Left ventricle myocardium inferior (tissue), 1 donor: Measurements from ENCODE around the gene EDRF1. TPM values are rescaled to one million over a fixed set of nuclear protein-coding genes. Genes with fewer than 3 reads are reported as not detected.

Experiments used
- DNase-seq: peaks from one replicate; pipeline ENCODE4 v3.0.0-alpha.2; 2020
- H3K27ac ChIP-seq: fragments of 200-600 bp; replicated peaks from 2 replicates; pipeline ENCODE4 v1.8.0; 2021
- H3K27me3 ChIP-seq: fragments of 200-600 bp; 2 replicates; pipeline ENCODE4 v1.8.0; 2021; ENCODE audit warnings: low read depth
- H3K36me3 ChIP-seq: fragments of 200-600 bp; 2 replicates; pipeline ENCODE4 v1.8.0; 2021
- H3K4me1 ChIP-seq: fragments of 200-600 bp; 2 replicates; pipeline ENCODE4 v1.8.0; 2021
- H3K4me3 ChIP-seq: fragments of 200-600 bp; 2 replicates; pipeline ENCODE4 v1.8.0; 2021; ENCODE audit warnings: mild to moderate bottlenecking, moderate library complexity
- H3K9me3 ChIP-seq: fragments of 200-600 bp; replicated peaks from 2 replicates; pipeline ENCODE4 v1.8.0; 2021
- intact Hi-C: fragments of 100-400 bp; cut with micrococcal nuclease; formaldehyde crosslinking; loops from one replicate; pipeline ENCODE4 v1.11.0; 2022
- total RNA-seq: library from RNA; stranded (reverse); fragmentation: NEBNext Ultra II Directional; extraction: Animal tissue kit (Norgen Biotek cat#: 25700); gene quantifications from one replicate; pipeline ENCODE4 v1.2.1, GENCODE V29; 2021
- TF ChIP-seq, protein P1 (sequence below): fragments of 200-600 bp; IDR thresholded peaks from 2 replicates; pipeline ENCODE4 v1.8.0; 2021; ENCODE audit warnings: antibody characterized with exemption, mild to moderate bottlenecking, borderline replicate concordance
- donor health status: DM: no; HTN: yes; CAD: no; lungs with severe emphysema.

EDRF1 gene
- total RNA-seq, 1 donor from 2014 or later, result 11.5 TPM

GRCh38 chr10:125769175-125769574, 49.7 kb downstream of the EDRF1 start:
- Histone ChIP-seq H3K27me3 (no peaks in the 10 kb centered on the region), H3K4me1 (peaks cover 28% of the 10 kb centered on the region), H3K36me3 (peaks cover 24% of the 10 kb centered on the region), H3K27ac (peak overlapping the region; percentile 21), H3K9me3 (no peaks in the 10 kb centered on the region), H3K4me3 (no peak overlapping the region)
- TF ChIP-seq, protein P1, sequence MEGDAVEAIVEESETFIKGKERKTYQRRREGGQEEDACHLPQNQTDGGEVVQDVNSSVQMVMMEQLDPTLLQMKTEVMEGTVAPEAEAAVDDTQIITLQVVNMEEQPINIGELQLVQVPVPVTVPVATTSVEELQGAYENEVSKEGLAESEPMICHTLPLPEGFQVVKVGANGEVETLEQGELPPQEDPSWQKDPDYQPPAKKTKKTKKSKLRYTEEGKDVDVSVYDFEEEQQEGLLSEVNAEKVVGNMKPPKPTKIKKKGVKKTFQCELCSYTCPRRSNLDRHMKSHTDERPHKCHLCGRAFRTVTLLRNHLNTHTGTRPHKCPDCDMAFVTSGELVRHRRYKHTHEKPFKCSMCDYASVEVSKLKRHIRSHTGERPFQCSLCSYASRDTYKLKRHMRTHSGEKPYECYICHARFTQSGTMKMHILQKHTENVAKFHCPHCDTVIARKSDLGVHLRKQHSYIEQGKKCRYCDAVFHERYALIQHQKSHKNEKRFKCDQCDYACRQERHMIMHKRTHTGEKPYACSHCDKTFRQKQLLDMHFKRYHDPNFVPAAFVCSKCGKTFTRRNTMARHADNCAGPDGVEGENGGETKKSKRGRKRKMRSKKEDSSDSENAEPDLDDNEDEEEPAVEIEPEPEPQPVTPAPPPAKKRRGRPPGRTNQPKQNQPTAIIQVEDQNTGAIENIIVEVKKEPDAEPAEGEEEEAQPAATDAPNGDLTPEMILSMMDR, result no peak
- DNase-seq, result no peak
- intact Hi-C loops, result no loop called here

- intact Hi-C loops, result no loop called here
- TF ChIP-seq, protein P1, result no peak
These were observed 51.3 kb downstream of the EDRF1 start for GRCh38 chr10:125770844-125771243.

DNA sequence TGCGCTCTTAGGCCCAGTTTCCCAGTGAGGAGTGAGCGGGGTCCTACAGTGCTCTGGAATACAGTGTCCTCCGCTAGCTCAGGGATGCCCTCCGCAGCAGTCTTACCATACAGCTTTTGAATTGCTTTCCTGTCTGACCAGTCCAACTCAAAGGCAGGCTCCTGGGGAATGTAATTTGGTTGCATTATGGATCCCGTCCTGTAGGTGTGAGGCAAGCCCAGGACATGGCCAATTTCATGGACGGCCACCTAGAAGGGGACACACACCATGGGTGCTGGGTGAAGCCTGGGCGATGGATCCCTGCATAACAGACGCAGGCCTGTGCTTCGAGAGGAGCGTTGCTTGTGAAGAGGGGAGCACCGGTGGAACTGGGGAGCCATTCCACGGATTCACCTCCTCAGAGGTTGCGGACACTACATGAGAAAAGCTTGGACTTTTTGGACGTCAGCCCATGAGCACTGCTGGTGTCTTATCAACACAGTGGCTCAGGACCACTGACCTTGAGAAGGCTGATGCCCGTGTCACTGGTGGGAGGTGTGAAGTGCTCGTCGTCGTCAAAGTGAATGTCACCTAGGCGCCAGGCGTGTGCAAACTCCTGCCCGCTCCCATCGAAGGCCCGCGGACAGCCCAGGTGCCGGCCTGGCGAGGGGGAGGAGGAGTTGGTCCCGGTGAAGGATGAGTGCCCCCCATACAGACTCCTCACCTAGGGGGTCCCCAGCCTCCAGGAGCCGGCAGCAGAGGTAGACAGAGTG, 52.8 kb downstream of the EDRF1 start:
- peaks cover under 1% of the 10 kb centered on the region for H3K36me3 ChIP-seq
- peaks cover 20% of the 10 kb centered on the region for H3K4me1 ChIP-seq
- TF ChIP-seq, protein P1, result no peak
- DNase-seq, result no peak
- peaks cover 3% of the 10 kb centered on the region for H3K27me3 ChIP-seq
- no peak overlapping the region for H3K27ac ChIP-seq
- H3K9me3 ChIP-seq, result no peaks in the 10 kb centered on the region
- intact Hi-C loops, result no loop called here
- no peak overlapping the region for H3K4me3 ChIP-seq

More at GRCh38 chr10:125770844-125771243, 51.3 kb downstream of the EDRF1 start:
- H3K36me3 ChIP-seq, result peaks cover 7% of the 10 kb centered on the region
- no peak overlapping the region for H3K4me3 ChIP-seq
- H3K4me1 ChIP-seq, result peaks cover 28% of the 10 kb centered on the region
- DNase-seq, result no peak
- H3K27me3 ChIP-seq, result peaks cover 3% of the 10 kb centered on the region
- no peaks in the 10 kb centered on the region for H3K9me3 ChIP-seq
- H3K27ac ChIP-seq, result no peak overlapping the region

GRCh38 chr10:125772864-125773180, 53.3 kb downstream of the EDRF1 start:
- Histone ChIP-seq H3K9me3 (no peaks in the 10 kb centered on the region), H3K27me3 (peaks cover 3% of the 10 kb centered on the region), H3K4me3 (no peak overlapping the region), H3K4me1 (peaks cover 15% of the 10 kb centered on the region), H3K27ac (no peak overlapping the region), H3K36me3 (no peaks in the 10 kb centered on the region)
- no peak for DNase-seq
- TF ChIP-seq, protein P1, result no peak
- intact Hi-C loops, result no loop called here

- intact Hi-C loops, result no loop called here
- TF ChIP-seq, protein P1, result no peak
- Histone ChIP-seq H3K4me1 (peaks cover 4% of the 10 kb centered on the region), H3K27ac (no peak overlapping the region), H3K9me3 (no peaks in the 10 kb centered on the region), H3K4me3 (peak overlapping the region; percentile 32), H3K36me3 (no peaks in the 10 kb centered on the region), H3K27me3 (peaks cover 3% of the 10 kb centered on the region)
- no peak for DNase-seq
These were observed 54.4 kb downstream of the EDRF1 start for GRCh38 chr10:125773687-125774543.
